ENCODE measurements around the gene PTCD1. TPM values are rescaled to one million over a fixed set of nuclear protein-coding genes. Genes with fewer than 3 reads are reported as not detected.

Gene PTCD1
- total and polyA plus RNA-seq, 9 of the 15 experiments (the other 6 are each of a cell fraction or from before 2014, with no cell fraction given): 0.46 to 17.1 (median 6.2) TPM

GRCh38 chr7:99407872-99408378, 30.7 kb downstream of the PTCD1 start (continued):
- TF ChIP-seq U2AF2 (optimal IDR thresholded peaks at IDR 0.05; ENCODE audit: low read depth, low read length) (no peak), NR0B1 (IDR thresholded peaks at IDR 0.05; ENCODE audit: partially characterized antibody) (no peak), CBX1 (IDR thresholded peaks at IDR 0.05; ENCODE audit: low read depth) (no peak), ZNF511 (CRISPR knock-in tag; IDR thresholded peaks at IDR 0.05) (0 out of 2 replicates have a peak, but pooled peaks have one; percentile 50), ZNF316 (IDR thresholded peaks at IDR 0.05) (no peak), ZNF589 (CRISPR knock-in tag; IDR thresholded peaks at IDR 0.05; ENCODE audit: low read depth) (no peak), ZNF76 (CRISPR knock-in tag; IDR thresholded peaks at IDR 0.05; ENCODE audit: borderline replicate concordance) (no peak), PHB2 (IDR thresholded peaks at IDR 0.05; ENCODE audit: low read depth) (no peak), SETDB1 (IDR thresholded peaks at IDR 0.05; ENCODE audit: low read length) (no peak), ZNF639 (CRISPR knock-in tag; conservative IDR thresholded peaks at IDR 0.05 in 1 of 2, IDR thresholded peaks at IDR 0.05 in 1 of 2) (no peak), POU5F1 (IDR thresholded peaks at IDR 0.05; ENCODE audit: borderline replicate concordance, low read depth, low read length, partially characterized antibody) (no peak), PPARD (CRISPR knock-in tag; IDR thresholded peaks at IDR 0.05) (no peak), HDAC8 (tag; IDR thresholded peaks at IDR 0.05) (no peak), TARDBP (IDR thresholded peaks at IDR 0.05) (no peak), TGIF2 (CRISPR knock-in tag; IDR thresholded peaks at IDR 0.05) (no peak), MAFK (IDR thresholded peaks at IDR 0.05; ENCODE audit: low read length) (no peak), KLF1 (tag; IDR thresholded peaks at IDR 0.05) (no peak), ATF4 (CRISPR knock-in tag; IDR thresholded peaks at IDR 0.05) (no peak), ERF (CRISPR knock-in tag; IDR thresholded peaks at IDR 0.05) (0 out of 2 replicates have a peak, but pooled peaks have one; percentile 61), NEUROD1 (IDR thresholded peaks at IDR 0.05; ENCODE audit: borderline replicate concordance, low read depth, low read length, partially characterized antibody) (no peak), ELF1 (tag; IDR thresholded peaks at IDR 0.05) (no peak), CGGBP1 (CRISPR knock-in tag; IDR thresholded peaks at IDR 0.05) (no peak), NR3C1 (CRISPR knock-in tag; IDR thresholded peaks at IDR 0.05) (no peak), SRSF7 (optimal IDR thresholded peaks at IDR 0.05; ENCODE audit: low read depth, low read length) (no peak)
